ENCODE data around the gene MFSD12.
"Not testable (repeated sequence)": the region's sequence is repeated elsewhere in the genome, so short reads cannot be mapped to it uniquely, and the experiment has no call there.

MFSD12 gene

GRCh38 chr19:3585301-3586126 is 28.1 kb upstream of the MFSD12 start, which contains the start of gene GIPC3:
Gene GIPC3 (plus strand): TSS chr19:3585478. CDS start chr19:3585598, 120 bp downstream.
- no peak for DNase-seq (ENCODE audit: low read depth)
- TF ChIP-seq, protein P1, sequence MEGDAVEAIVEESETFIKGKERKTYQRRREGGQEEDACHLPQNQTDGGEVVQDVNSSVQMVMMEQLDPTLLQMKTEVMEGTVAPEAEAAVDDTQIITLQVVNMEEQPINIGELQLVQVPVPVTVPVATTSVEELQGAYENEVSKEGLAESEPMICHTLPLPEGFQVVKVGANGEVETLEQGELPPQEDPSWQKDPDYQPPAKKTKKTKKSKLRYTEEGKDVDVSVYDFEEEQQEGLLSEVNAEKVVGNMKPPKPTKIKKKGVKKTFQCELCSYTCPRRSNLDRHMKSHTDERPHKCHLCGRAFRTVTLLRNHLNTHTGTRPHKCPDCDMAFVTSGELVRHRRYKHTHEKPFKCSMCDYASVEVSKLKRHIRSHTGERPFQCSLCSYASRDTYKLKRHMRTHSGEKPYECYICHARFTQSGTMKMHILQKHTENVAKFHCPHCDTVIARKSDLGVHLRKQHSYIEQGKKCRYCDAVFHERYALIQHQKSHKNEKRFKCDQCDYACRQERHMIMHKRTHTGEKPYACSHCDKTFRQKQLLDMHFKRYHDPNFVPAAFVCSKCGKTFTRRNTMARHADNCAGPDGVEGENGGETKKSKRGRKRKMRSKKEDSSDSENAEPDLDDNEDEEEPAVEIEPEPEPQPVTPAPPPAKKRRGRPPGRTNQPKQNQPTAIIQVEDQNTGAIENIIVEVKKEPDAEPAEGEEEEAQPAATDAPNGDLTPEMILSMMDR (IDR thresholded peaks at IDR 0.05; ENCODE audit: control insufficient read depth, insufficient read depth, low read depth, low read length, missing control alignments): no peak
- H3K4me3 ChIP-seq (ENCODE audit: control insufficient read depth, low read depth, low read length): peak within 1 kb of the TSS; percentile 11; the same call in 1 of the 2 replicates

DNA sequence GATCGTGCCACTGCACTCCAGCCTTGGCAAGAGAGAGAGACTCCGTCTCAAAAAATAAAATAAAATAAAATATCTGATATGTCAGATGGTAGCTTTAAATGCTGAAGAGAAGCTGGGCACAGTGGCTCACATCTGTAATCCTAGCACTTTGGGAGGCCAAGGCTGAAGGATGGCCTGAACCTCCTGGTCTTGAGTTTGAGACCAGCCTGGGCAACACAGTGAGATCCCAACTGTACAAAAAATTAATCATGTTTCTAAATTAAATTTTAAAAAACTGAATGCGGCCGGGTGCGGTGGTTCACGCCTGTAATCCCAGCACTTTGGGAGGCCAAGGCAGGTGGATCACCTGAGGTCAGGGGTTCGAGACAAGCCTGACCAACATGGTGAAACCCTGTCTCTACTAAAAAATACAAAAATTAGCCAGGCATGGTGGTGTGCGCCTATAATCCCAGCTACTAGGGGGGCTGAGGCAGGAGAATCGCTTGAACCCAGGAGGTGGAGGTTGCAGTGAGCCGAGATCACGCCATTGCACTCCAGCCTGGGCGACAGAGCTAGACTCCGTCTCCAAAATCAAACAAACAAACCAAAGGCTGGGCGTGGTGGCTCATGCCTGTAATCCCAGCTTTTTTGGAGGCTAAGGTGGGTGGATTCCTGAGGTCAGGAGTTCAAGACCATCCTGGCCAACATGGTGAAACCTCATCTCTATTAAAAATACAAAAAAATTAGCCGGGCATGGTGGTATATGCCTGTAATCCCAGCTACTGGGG is 26.8 kb upstream of the MFSD12 start:
- H3K4me3 ChIP-seq (ENCODE audit: control insufficient read depth, low read depth, low read length); DNase-seq (ENCODE audit: low read depth): not testable (repeated sequence)

DNA sequence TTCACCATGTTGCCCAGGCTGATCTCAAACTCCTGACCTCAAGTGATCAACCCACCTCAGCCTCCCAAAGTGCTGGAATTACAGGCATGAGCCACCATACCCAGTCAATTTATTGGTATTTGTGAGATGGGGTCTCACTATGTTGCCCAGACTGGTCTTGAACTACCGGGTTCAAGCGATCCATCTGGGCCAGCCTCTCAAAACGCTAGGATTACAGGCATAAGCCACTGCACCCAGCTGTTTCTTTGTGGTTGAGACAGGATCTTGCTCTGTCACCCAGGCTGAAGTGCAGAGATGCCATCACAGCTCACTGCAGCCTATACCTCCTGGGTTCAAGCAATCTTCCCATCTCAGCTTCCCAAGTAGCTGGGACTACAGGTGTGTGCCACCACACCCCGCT is 24.4 kb upstream of the MFSD12 start:
- not testable (repeated sequence) for DNase-seq (ENCODE audit: low read depth); H3K4me3 ChIP-seq (ENCODE audit: control insufficient read depth, low read depth, low read length)

DNA sequence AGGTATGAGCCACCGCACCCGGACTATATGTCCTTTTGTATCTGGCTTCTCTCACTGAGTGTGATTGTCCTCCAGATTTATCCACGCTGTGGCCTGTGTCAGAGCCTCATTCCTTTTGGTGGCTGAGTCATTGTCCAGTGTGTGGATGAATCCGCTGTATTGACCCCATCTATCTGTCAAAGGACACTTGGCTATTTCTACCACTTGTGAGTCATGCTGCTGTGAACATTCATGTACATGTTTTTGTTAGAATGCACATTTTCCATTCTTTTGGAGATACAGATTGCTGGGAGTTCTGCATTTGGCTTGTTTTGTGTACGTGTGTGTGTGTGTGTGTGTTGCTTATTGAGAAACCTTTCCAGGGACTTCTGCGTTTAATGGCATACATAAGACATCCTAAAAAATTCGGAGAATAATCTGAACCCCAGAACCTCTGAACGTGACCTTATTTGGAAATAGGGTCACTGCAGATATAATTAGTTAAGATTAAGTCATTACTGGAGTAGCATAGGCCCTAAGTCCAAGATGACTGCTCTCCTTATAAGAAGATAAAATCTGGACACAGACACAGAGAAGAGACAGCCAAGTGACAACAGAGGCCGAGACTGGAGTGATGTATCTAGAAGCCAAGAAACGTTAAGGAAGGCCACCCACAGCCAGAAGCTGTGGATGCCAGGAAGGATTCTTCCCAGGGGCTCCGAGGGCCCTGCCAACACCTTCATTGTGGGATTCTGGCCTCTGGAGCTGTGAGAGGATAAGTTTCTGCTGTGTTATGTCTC is 23.0 kb upstream of the MFSD12 start:
- TF ChIP-seq, protein P1 (IDR thresholded peaks at IDR 0.05; ENCODE audit: control insufficient read depth, insufficient read depth, low read depth, low read length, missing control alignments): no peak
- no peak overlapping the region for H3K4me3 ChIP-seq (ENCODE audit: control insufficient read depth, low read depth, low read length)
- peak; percentile 78 for DNase-seq (ENCODE audit: low read depth)

- TF ChIP-seq, protein P1 (IDR thresholded peaks at IDR 0.05; ENCODE audit: control insufficient read depth, insufficient read depth, low read depth, low read length, missing control alignments): no peak
- DNase-seq (ENCODE audit: low read depth): no peak
- no peak overlapping the region for H3K4me3 ChIP-seq (ENCODE audit: control insufficient read depth, low read depth, low read length)
Measured at GRCh38 chr19:3578390-3578789, 21.0 kb upstream of the MFSD12 start.

GRCh38 chr19:3577723-3578344 is 20.4 kb upstream of the MFSD12 start:
- TF ChIP-seq, protein P1 (IDR thresholded peaks at IDR 0.05; ENCODE audit: control insufficient read depth, insufficient read depth, low read depth, low read length, missing control alignments): no peak
- no peak for DNase-seq (ENCODE audit: low read depth)
- no peak overlapping the region for H3K4me3 ChIP-seq (ENCODE audit: control insufficient read depth, low read depth, low read length)

DNA sequence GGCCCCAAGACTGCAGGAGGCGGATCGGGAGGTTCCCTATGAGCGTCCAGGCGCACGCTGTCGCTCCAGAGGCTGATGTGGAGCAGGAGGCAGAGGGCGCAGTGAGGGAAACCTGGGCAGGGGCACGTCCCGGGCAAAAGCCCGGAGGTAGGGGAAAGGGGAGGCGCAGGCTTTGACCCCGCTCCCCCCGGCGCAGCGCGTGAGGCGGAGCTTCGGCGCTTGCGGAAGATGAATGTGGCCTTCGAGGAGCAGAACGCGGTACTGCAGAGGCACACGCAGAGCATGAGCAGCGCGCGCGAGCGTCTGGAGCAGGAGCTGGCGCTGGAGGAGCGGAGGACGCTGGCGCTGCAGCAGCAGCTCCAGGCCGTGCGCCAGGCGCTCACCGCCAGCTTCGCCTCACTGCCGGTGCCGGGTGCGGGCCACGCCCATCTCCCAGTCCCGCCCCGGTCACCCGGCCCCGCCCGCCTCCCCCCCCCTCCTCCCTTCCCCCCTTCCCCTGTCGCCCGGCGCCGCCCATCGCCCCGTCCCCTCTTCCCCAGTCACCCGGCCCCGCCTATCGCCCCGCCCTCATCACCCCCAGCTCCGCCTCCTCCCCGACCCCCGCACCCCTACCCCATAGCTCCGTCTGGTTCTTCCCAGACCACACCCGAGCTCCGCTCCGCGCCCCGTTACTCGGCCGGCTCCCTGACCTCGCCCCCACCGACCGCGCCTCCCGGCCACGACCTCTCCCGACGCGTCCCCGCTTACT is 19.5 kb upstream of the MFSD12 start:
- DNase-seq (ENCODE audit: low read depth): no peak
- TF ChIP-seq, protein P1 (IDR thresholded peaks at IDR 0.05; ENCODE audit: control insufficient read depth, insufficient read depth, low read depth, low read length, missing control alignments): no peak
- no peak overlapping the region for H3K4me3 ChIP-seq (ENCODE audit: control insufficient read depth, low read depth, low read length)

All from AG09309 (cell line).